ENCODE results near the gene KLHL2.
A peak's percentile ranks its signal among the peaks of the same experiment; 100 is the strongest.

KLHL2 gene

GRCh38 chr4:165222651-165222994 is 15.3 kb downstream of the KLHL2 start:
- no peak for TF ChIP-seq GATA2 (IDR thresholded peaks at IDR 0.05; ENCODE audit: low read depth, low read length)

- TF ChIP-seq GATA2 (IDR thresholded peaks at IDR 0.05; ENCODE audit: low read depth, low read length) (no peak), GATA3 (IDR thresholded peaks at IDR 0.05; ENCODE audit: low read depth, low read length) (no peak)
Observed at GRCh38 chr4:165234766-165235165, 27.4 kb downstream of the KLHL2 start.

GRCh38 chr4:165248102-165248501 is 40.7 kb downstream of the KLHL2 start:
- TF ChIP-seq GATA2 (IDR thresholded peaks at IDR 0.05; ENCODE audit: low read depth, low read length): no peak
- no peak for TF ChIP-seq GATA3 (IDR thresholded peaks at IDR 0.05; ENCODE audit: low read depth, low read length)

GRCh38 chr4:165288226-165288625 is 80.9 kb downstream of the KLHL2 start:
- no peak for TF ChIP-seq GATA3 (IDR thresholded peaks at IDR 0.05; ENCODE audit: low read depth, low read length)
- TF ChIP-seq GATA2 (IDR thresholded peaks at IDR 0.05; ENCODE audit: low read depth, low read length): no peak

GRCh38 chr4:165288639-165289422 is 81.5 kb downstream of the KLHL2 start:
- TF ChIP-seq GATA2 (IDR thresholded peaks at IDR 0.05; ENCODE audit: low read depth, low read length) (no peak), GATA3 (IDR thresholded peaks at IDR 0.05; ENCODE audit: low read depth, low read length) (no peak)

GRCh38 chr4:165289423-165289785 is 82.0 kb downstream of the KLHL2 start:
- TF ChIP-seq GATA2 (IDR thresholded peaks at IDR 0.05; ENCODE audit: low read depth, low read length) (no peak), GATA3 (IDR thresholded peaks at IDR 0.05; ENCODE audit: low read depth, low read length) (no peak)

GRCh38 chr4:165293061-165293460 is 85.7 kb downstream of the KLHL2 start:
- TF ChIP-seq GATA2 (IDR thresholded peaks at IDR 0.05; ENCODE audit: low read depth, low read length) (no peak), GATA3 (IDR thresholded peaks at IDR 0.05; ENCODE audit: low read depth, low read length) (no peak)

- TF ChIP-seq GATA2 (IDR thresholded peaks at IDR 0.05; ENCODE audit: low read depth, low read length): no peak
- no peak for TF ChIP-seq GATA3 (IDR thresholded peaks at IDR 0.05; ENCODE audit: low read depth, low read length)
Observed at GRCh38 chr4:165293927-165294649, 86.7 kb downstream of the KLHL2 start.

- TF ChIP-seq GATA2 (IDR thresholded peaks at IDR 0.05; ENCODE audit: low read depth, low read length): no peak
- TF ChIP-seq GATA3 (IDR thresholded peaks at IDR 0.05; ENCODE audit: low read depth, low read length): no peak
Observed at GRCh38 chr4:165294907-165295306, 87.5 kb downstream of the KLHL2 start.

- no peak for TF ChIP-seq GATA3 (IDR thresholded peaks at IDR 0.05; ENCODE audit: low read depth, low read length)
- peak; percentile 22; the same call in 1 of the 2 replicates for TF ChIP-seq GATA2 (IDR thresholded peaks at IDR 0.05; ENCODE audit: low read depth, low read length)
Observed at GRCh38 chr4:165297626-165298025, 90.3 kb downstream of the KLHL2 start.

- TF ChIP-seq GATA2 (IDR thresholded peaks at IDR 0.05; ENCODE audit: low read depth, low read length) (no peak), GATA3 (IDR thresholded peaks at IDR 0.05; ENCODE audit: low read depth, low read length) (no peak)
Observed at GRCh38 chr4:165299399-165300060, 92.2 kb downstream of the KLHL2 start.

GRCh38 chr4:165301833-165302232 is 94.5 kb downstream of the KLHL2 start:
- no peak for TF ChIP-seq GATA2 (IDR thresholded peaks at IDR 0.05; ENCODE audit: low read depth, low read length)
- no peak for TF ChIP-seq GATA3 (IDR thresholded peaks at IDR 0.05; ENCODE audit: low read depth, low read length)

GRCh38 chr4:165302658-165303057 is 95.3 kb downstream of the KLHL2 start:
- TF ChIP-seq GATA2 (IDR thresholded peaks at IDR 0.05; ENCODE audit: low read depth, low read length) (no peak), GATA3 (IDR thresholded peaks at IDR 0.05; ENCODE audit: low read depth, low read length) (no peak)

- no peak for TF ChIP-seq GATA3 (IDR thresholded peaks at IDR 0.05; ENCODE audit: low read depth, low read length)
- no peak for TF ChIP-seq GATA2 (IDR thresholded peaks at IDR 0.05; ENCODE audit: low read depth, low read length)
Observed at GRCh38 chr4:165308166-165308565, 100.8 kb downstream of the KLHL2 start.

- TF ChIP-seq GATA3 (IDR thresholded peaks at IDR 0.05; ENCODE audit: low read depth, low read length) (no peak), GATA2 (IDR thresholded peaks at IDR 0.05; ENCODE audit: low read depth, low read length) (no peak)
Observed at GRCh38 chr4:165308606-165309005, 101.2 kb downstream of the KLHL2 start.
